HFFc6 (cell line): Measurements from ENCODE around the gene NRP1. TPM values are rescaled to one million over a fixed set of nuclear protein-coding genes. Genes with fewer than 3 reads are reported as not detected.

ENCODE experiments used
- DNase-seq: peaks from one replicate; pipeline ENCODE4 v3.0.0-alpha.2; 2018
- H3K27ac Mint-ChIP-seq: 2 replicates; pipeline ENCODE4 v1.8.0; 2020; ENCODE audit warnings: mild to moderate bottlenecking, mixed read lengths
- H3K27me3 Mint-ChIP-seq: 2 replicates; pipeline ENCODE4 v1.8.0; 2021; ENCODE audit warnings: mild to moderate bottlenecking, moderate library complexity, mixed read lengths; ENCODE audit not compliant: insufficient read depth
- H3K36me3 Mint-ChIP-seq: 2 replicates; pipeline ENCODE4 v1.8.0; 2021; ENCODE audit warnings: low read depth, mixed read lengths
- H3K4me1 Mint-ChIP-seq: 2 replicates; pipeline ENCODE4 v1.8.0; 2020; ENCODE audit warnings: low read depth, mixed read lengths
- H3K4me3 Mint-ChIP-seq: 2 replicates; pipeline ENCODE4 v1.8.0; 2020; ENCODE audit warnings: mild to moderate bottlenecking, moderate library complexity, mixed read lengths
- H3K9me3 Mint-ChIP-seq: 2 replicates; pipeline ENCODE4 v1.8.0; 2020; ENCODE audit warnings: mild to moderate bottlenecking, mixed read lengths
- total RNA-seq, 6 experiments: library from RNA; stranded (reverse); fragmentation: NEBNext Ultra II Directional; extraction: Animal tissue kit (Norgen Biotek cat#: 25700); gene quantifications; 2 replicates in 1 of 6; 3 replicates in 5 of 6; pipeline ENCODE4 v1.2.3, GENCODE V29; 2021
- TF ChIP-seq, protein P1 (sequence below): fragments of 200-600 bp; sonication (generic); IDR thresholded peaks from 2 replicates; pipeline ENCODE4 v1.5.0; 2021; ENCODE audit warnings: antibody characterized with exemption, mild to moderate bottlenecking

The NRP1 gene
- total RNA-seq, 6 experiments from 2014 or later = 136 to 164 (median 147) TPM

GRCh38 chr10:33133557-33133956, 200.9 kb downstream of the NRP1 start:
- no peaks in the 10 kb centered on the region for H3K36me3 Mint-ChIP-seq
- DNase-seq = peak; percentile 22

GRCh38 chr10:33132626-33133025, 201.8 kb downstream of the NRP1 start:
- Mint-ChIP-seq H3K27ac (no peak overlapping the region), H3K4me3 (no peak overlapping the region), H3K4me1 (peaks cover 75% of the 10 kb centered on the region), H3K36me3 (no peaks in the 10 kb centered on the region), H3K27me3 (no peaks in the 10 kb centered on the region; the same call in 1 of the 2 replicates), H3K9me3 (no peaks in the 10 kb centered on the region)
- no peak for DNase-seq
- TF ChIP-seq, protein P1, sequence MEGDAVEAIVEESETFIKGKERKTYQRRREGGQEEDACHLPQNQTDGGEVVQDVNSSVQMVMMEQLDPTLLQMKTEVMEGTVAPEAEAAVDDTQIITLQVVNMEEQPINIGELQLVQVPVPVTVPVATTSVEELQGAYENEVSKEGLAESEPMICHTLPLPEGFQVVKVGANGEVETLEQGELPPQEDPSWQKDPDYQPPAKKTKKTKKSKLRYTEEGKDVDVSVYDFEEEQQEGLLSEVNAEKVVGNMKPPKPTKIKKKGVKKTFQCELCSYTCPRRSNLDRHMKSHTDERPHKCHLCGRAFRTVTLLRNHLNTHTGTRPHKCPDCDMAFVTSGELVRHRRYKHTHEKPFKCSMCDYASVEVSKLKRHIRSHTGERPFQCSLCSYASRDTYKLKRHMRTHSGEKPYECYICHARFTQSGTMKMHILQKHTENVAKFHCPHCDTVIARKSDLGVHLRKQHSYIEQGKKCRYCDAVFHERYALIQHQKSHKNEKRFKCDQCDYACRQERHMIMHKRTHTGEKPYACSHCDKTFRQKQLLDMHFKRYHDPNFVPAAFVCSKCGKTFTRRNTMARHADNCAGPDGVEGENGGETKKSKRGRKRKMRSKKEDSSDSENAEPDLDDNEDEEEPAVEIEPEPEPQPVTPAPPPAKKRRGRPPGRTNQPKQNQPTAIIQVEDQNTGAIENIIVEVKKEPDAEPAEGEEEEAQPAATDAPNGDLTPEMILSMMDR = peak; percentile 31

More at GRCh38 chr10:33133557-33133956, 200.9 kb downstream of the NRP1 start:
- H3K27ac Mint-ChIP-seq = peak overlapping the region; percentile 87
- no peaks in the 10 kb centered on the region for H3K9me3 Mint-ChIP-seq
- H3K4me3 Mint-ChIP-seq = peak overlapping the region; percentile 55; the same call in 1 of the 2 replicates
- TF ChIP-seq, protein P1 = no peak
- peaks cover 77% of the 10 kb centered on the region for H3K4me1 Mint-ChIP-seq
- H3K27me3 Mint-ChIP-seq = no peaks in the 10 kb centered on the region; the same call in 1 of the 2 replicates

DNA sequence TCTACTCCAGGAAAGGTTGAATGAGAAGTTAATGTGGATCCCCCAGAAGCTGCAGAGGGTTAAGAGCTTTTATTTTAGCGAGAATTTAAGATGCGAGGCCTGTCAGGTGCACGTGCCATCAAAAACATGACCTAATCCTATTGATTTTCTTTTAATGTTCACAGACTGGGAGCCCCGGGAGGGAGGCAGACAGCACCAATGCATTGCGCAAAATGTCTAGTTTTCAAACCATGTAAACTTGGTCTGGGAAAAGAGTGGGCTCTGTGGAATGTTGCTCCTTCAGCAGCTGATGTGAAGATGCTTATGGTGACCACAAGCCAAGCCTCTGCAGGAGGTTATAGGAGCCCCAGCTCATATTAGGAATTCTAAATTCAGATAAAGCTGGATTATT, 204.5 kb downstream of the NRP1 start:
- Mint-ChIP-seq H3K27ac (peak overlapping the region; percentile 88), H3K4me1 (peaks cover 74% of the 10 kb centered on the region), H3K27me3 (no peaks in the 10 kb centered on the region; the same call in 1 of the 2 replicates), H3K4me3 (peak overlapping the region; percentile 70), H3K36me3 (no peaks in the 10 kb centered on the region), H3K9me3 (no peaks in the 10 kb centered on the region)
- TF ChIP-seq, protein P1 = no peak
- DNase-seq = peak; percentile 6

DNA sequence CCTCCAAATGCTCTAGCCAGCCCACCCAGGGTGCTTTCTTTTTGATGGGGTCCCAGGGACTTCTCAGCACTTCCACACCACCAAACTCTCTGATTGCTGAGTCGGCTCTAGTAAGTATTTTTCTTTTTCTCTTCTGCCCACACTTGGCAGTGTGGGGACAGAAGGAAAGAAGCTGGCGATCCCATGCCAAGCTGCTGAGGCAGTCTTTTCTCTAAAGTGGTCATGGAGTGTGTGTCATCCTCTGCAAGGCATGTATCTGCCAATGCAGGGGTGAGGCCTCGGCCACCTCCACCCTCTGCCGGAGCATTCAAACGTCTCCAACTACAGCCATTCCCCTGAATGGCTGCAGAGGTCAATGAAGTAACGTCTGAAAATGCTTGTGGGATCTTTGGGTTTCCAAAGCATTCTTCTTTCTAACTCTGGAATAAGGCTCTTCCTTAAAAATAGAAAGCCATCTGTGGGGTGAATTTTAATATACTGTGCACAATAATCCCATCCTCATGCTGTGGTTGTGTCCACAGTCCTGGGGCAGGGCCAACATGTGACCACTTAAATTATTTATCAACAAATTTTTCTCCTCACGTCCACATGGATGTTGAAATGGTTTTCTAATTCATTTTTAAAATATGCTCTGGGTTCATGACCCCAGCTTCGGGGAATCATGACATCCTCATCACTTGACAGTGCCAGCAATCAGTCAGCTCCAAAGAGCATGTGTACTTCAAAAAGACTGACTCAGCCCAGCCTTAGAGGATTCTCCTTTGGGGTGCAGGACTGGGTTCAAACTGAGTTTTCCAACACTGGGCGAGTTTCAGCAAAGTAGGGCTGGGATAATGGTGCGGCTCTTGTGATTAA, 205.1 kb downstream of the NRP1 start:
- Mint-ChIP-seq H3K27me3 (no peaks in the 10 kb centered on the region; the same call in 1 of the 2 replicates), H3K9me3 (no peaks in the 10 kb centered on the region), H3K27ac (peak overlapping the region; percentile 88), H3K4me3 (peak overlapping the region; percentile 70), H3K4me1 (peaks cover 70% of the 10 kb centered on the region), H3K36me3 (no peaks in the 10 kb centered on the region)
- DNase-seq = peak; percentile 90
- TF ChIP-seq, protein P1 = 0 out of 2 replicates have a peak, but pooled peaks have one; percentile 2

GRCh38 chr10:33127622-33128021, 206.8 kb downstream of the NRP1 start:
- no peaks in the 10 kb centered on the region for H3K36me3 Mint-ChIP-seq
- H3K27me3 Mint-ChIP-seq = no peaks in the 10 kb centered on the region; the same call in 1 of the 2 replicates
- DNase-seq = no peak
- H3K4me3 Mint-ChIP-seq = no peak overlapping the region
- no peak overlapping the region for H3K27ac Mint-ChIP-seq
- H3K9me3 Mint-ChIP-seq = no peaks in the 10 kb centered on the region
- H3K4me1 Mint-ChIP-seq = peaks cover 64% of the 10 kb centered on the region
- TF ChIP-seq, protein P1 = no peak
